Measurements from ENCODE around the gene VAT1L. TPM values are rescaled to one million over a fixed set of nuclear protein-coding genes. Genes with fewer than 3 reads are reported as not detected.

Gene VAT1L
- total and polyA plus RNA-seq, 2 donors (not counting 3 experiments of a cell fraction or from before 2014, with no cell fraction given), result 0.46 to 1.5 TPM

DNA sequence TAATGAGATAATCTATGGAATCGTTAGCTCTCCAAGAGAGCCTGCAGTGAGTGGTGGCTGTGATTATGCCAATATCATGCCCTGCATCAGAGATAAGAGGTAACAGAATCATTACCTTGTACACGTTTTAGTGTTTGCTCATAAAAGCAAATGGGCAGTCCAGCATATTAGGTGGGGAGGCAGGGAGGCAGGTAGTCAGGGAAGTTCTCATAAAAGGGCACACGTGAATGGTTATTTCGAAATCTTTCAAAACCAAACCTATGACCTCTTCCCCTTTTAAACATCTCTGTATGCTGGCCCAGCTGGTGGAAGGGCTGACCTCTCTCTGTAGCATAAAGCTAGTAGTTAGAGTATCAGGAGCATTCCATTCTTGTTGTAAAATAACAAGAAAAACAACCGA, 51.7 kb downstream of the VAT1L start:
- CTCF ChIA-PET, result interaction anchor here (0.5 kb wide), 1 partner anchor 84 kb away, joined by 4 read pairs; no protein-coding TSS in a partner anchor
- Histone ChIP-seq H3K4me3 (replicated peaks in 1 of 3; ENCODE audit: insufficient read depth in 1 of 3, low read depth in 1 of 3, low read length in 3 of 3) (no peak overlapping the region), H3K27me3 (ENCODE audit: control insufficient read depth in 2 of 2, insufficient read depth in 2 of 2, low read length in 2 of 2) (peaks cover 2 to 8% of the 10 kb centered on the region in 2 experiments), H3K79me2 (ENCODE audit: control insufficient read depth, insufficient read depth, low read length) (no peaks in the 10 kb centered on the region), H3K4me2 (ENCODE audit: insufficient read depth, low read length) (no peak overlapping the region), H3K27ac (ENCODE audit: insufficient read depth, low read depth, low read length) (no peak overlapping the region), H2AFZ (ENCODE audit: low read depth, low read length) (no peak overlapping the region), H3K9me1 (replicated peaks; ENCODE audit: control insufficient read depth, extremely low read depth, insufficient read depth, low read length) (no peaks in the 10 kb centered on the region), H3K9me3 (replicated peaks; ENCODE audit: control insufficient read depth, insufficient read depth, low read length) (no peaks in the 10 kb centered on the region), H3K36me3 (ENCODE audit: control insufficient read depth in 2 of 2, extremely low read depth in 1 of 2, insufficient read depth in 2 of 2, low read length in 2 of 2) (no peaks in the 10 kb centered on the region), H4K20me1 (replicated peaks; ENCODE audit: control insufficient read depth, extremely low read depth, insufficient read depth, low read length) (no peaks in the 10 kb centered on the region), H3K9ac (replicated peaks; ENCODE audit: extremely low read depth, insufficient read depth, low read length) (no peak overlapping the region), H3K4me1 (ENCODE audit: control insufficient read depth, extremely low read depth, insufficient read depth, low read length) (no peaks in the 10 kb centered on the region)
- dilution Hi-C loops (cut with MboI; ENCODE audit: extremely low pct_ligation_motif_present, low sequenced_read_pairs), result no loop called here
- BruUV-seq (replicated peaks), result no TSS peak
- intact Hi-C loops (cut with micrococcal nuclease), result no loop called here
- DNase-seq (ENCODE audit: low read depth, low spot score) (no peak), FAIRE-seq (no peak)
- POLR2A ChIA-PET, result no interaction called here
- no peak for TF ChIP-seq POLR2AphosphoS5 (IDR thresholded peaks at IDR 0.05; ENCODE audit: insufficient read depth, low read depth, low read length)
- TF ChIP-seq GATA2 (IDR thresholded peaks at IDR 0.05; ENCODE audit: insufficient read depth, insufficient read length, low read depth, low read length), result no peak
- no peak for TF ChIP-seq FOS (IDR thresholded peaks at IDR 0.05; ENCODE audit: borderline replicate concordance, insufficient read depth, low read length)
- TF ChIP-seq POLR2A (IDR thresholded peaks at IDR 0.05; ENCODE audit: low read depth, low read length), result no peak
- TF ChIP-seq, protein P1, sequence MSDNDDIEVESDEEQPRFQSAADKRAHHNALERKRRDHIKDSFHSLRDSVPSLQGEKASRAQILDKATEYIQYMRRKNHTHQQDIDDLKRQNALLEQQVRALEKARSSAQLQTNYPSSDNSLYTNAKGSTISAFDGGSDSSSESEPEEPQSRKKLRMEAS (IDR thresholded peaks at IDR 0.05; ENCODE audit: insufficient read depth, insufficient read length), result no peak
- no peak for TF ChIP-seq MYC (IDR thresholded peaks at IDR 0.05; ENCODE audit: low read depth, low read length)
- TF ChIP-seq JUN (IDR thresholded peaks at IDR 0.05; ENCODE audit: borderline replicate concordance, insufficient read depth, insufficient read length, low read depth), result no peak
- no peak for TF ChIP-seq EZH2 (IDR thresholded peaks at IDR 0.05; ENCODE audit: borderline replicate concordance, low read depth, low read length, severe bottlenecking)
- TF ChIP-seq, protein P2, sequence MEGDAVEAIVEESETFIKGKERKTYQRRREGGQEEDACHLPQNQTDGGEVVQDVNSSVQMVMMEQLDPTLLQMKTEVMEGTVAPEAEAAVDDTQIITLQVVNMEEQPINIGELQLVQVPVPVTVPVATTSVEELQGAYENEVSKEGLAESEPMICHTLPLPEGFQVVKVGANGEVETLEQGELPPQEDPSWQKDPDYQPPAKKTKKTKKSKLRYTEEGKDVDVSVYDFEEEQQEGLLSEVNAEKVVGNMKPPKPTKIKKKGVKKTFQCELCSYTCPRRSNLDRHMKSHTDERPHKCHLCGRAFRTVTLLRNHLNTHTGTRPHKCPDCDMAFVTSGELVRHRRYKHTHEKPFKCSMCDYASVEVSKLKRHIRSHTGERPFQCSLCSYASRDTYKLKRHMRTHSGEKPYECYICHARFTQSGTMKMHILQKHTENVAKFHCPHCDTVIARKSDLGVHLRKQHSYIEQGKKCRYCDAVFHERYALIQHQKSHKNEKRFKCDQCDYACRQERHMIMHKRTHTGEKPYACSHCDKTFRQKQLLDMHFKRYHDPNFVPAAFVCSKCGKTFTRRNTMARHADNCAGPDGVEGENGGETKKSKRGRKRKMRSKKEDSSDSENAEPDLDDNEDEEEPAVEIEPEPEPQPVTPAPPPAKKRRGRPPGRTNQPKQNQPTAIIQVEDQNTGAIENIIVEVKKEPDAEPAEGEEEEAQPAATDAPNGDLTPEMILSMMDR (IDR thresholded peaks at IDR 0.05; ENCODE audit: extremely low read depth in 1 of 2, insufficient read depth in 1 of 2, low read depth in 1 of 2, low read length in 2 of 2), result no peak
